Measurements from ENCODE around the gene SLC2A13. TPM values are rescaled to one million over a fixed set of nuclear protein-coding genes. Genes with fewer than 3 reads are reported as not detected.

SLC2A13 gene
- total RNA-seq, 2 donors from 2014 or later = 10.3 to 12.9 TPM

GRCh38 chr12:40152783-40153383, 47.0 kb upstream of the SLC2A13 start:
- Histone ChIP-seq H3K4me3 (ENCODE audit: low read length) (no peak overlapping the region), H3K9ac (ENCODE audit: extremely low read depth, low read length, poor library complexity, severe bottlenecking) (no peak overlapping the region), H3K27ac (ENCODE audit: low read depth, low read length) (no peak overlapping the region), H3K4me1 (ENCODE audit: control insufficient read depth, insufficient read depth, low read length) (no peaks in the 10 kb centered on the region), H3K9me3 (ENCODE audit: control insufficient read depth, low read length) (no peaks in the 10 kb centered on the region), H3K27me3 (ENCODE audit: control insufficient read depth, insufficient read depth, low read length, poor library complexity, severe bottlenecking) (no peaks in the 10 kb centered on the region), H3K36me3 (ENCODE audit: control insufficient read depth, insufficient read depth, low read length) (no peaks in the 10 kb centered on the region)
- WGBS, 2 experiments (ENCODE audit: insufficient coverage in 1 of 2, insufficient read length in 1 of 2) = 0 to 39% methylated on average over 1 to 3 of the region's 4 CpGs
- DNase-seq = peak; percentile 85
- TF ChIP-seq, protein P1, sequence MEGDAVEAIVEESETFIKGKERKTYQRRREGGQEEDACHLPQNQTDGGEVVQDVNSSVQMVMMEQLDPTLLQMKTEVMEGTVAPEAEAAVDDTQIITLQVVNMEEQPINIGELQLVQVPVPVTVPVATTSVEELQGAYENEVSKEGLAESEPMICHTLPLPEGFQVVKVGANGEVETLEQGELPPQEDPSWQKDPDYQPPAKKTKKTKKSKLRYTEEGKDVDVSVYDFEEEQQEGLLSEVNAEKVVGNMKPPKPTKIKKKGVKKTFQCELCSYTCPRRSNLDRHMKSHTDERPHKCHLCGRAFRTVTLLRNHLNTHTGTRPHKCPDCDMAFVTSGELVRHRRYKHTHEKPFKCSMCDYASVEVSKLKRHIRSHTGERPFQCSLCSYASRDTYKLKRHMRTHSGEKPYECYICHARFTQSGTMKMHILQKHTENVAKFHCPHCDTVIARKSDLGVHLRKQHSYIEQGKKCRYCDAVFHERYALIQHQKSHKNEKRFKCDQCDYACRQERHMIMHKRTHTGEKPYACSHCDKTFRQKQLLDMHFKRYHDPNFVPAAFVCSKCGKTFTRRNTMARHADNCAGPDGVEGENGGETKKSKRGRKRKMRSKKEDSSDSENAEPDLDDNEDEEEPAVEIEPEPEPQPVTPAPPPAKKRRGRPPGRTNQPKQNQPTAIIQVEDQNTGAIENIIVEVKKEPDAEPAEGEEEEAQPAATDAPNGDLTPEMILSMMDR (conservative IDR thresholded peaks at IDR 0.05) = peak; percentile 93
- Mint-ChIP-seq H3K9me3 (no peaks in the 10 kb centered on the region), H3K27me3 (ENCODE audit: insufficient read depth) (no peaks in the 10 kb centered on the region), H3K4me1 (no peaks in the 10 kb centered on the region), H3K27ac (no peak overlapping the region), H3K36me3 (ENCODE audit: low read depth) (no peaks in the 10 kb centered on the region), H3K4me3 (no peak overlapping the region)

- WGBS, 2 experiments (ENCODE audit: insufficient coverage in 1 of 2, insufficient read length in 1 of 2) = 100% methylated on average over 1 of the region's 1 CpG; no CpG with 5 or more reads in 1 of the 2 experiments
- TF ChIP-seq, protein P1 (conservative IDR thresholded peaks at IDR 0.05) = no peak
- Mint-ChIP-seq H3K27ac (no peak overlapping the region), H3K9me3 (no peaks in the 10 kb centered on the region), H3K36me3 (ENCODE audit: low read depth) (no peaks in the 10 kb centered on the region), H3K4me1 (no peaks in the 10 kb centered on the region), H3K4me3 (no peak overlapping the region), H3K27me3 (ENCODE audit: insufficient read depth) (no peaks in the 10 kb centered on the region)
- Histone ChIP-seq H3K4me3 (ENCODE audit: low read length) (no peak overlapping the region), H3K36me3 (ENCODE audit: control insufficient read depth, insufficient read depth, low read length) (no peaks in the 10 kb centered on the region), H3K9ac (ENCODE audit: extremely low read depth, low read length, poor library complexity, severe bottlenecking) (no peak overlapping the region), H3K9me3 (ENCODE audit: control insufficient read depth, low read length) (no peaks in the 10 kb centered on the region), H3K4me1 (ENCODE audit: control insufficient read depth, insufficient read depth, low read length) (no peaks in the 10 kb centered on the region), H3K27ac (ENCODE audit: low read depth, low read length) (no peak overlapping the region), H3K27me3 (ENCODE audit: control insufficient read depth, insufficient read depth, low read length, poor library complexity, severe bottlenecking) (no peaks in the 10 kb centered on the region)
- no peak for DNase-seq
Measured at GRCh38 chr12:40149673-40150260, 43.9 kb upstream of the SLC2A13 start.

GRCh38 chr12:40146800-40147797, 41.2 kb upstream of the SLC2A13 start:
- H3K36me3 Mint-ChIP-seq (ENCODE audit: low read depth) = no peaks in the 10 kb centered on the region
- WGBS, 2 experiments (ENCODE audit: insufficient coverage in 1 of 2, insufficient read length in 1 of 2) = 64 to 70% methylated on average over 8 to 9 of the region's 10 CpGs

More at GRCh38 chr12:40146800-40147797, 41.2 kb upstream of the SLC2A13 start:
- Histone ChIP-seq H3K4me1 (ENCODE audit: control insufficient read depth, insufficient read depth, low read length) (no peaks in the 10 kb centered on the region), H3K27me3 (ENCODE audit: control insufficient read depth, insufficient read depth, low read length, poor library complexity, severe bottlenecking) (no peaks in the 10 kb centered on the region), H3K27ac (ENCODE audit: low read depth, low read length) (no peak overlapping the region), H3K9ac (ENCODE audit: extremely low read depth, low read length, poor library complexity, severe bottlenecking) (no peak overlapping the region), H3K4me3 (ENCODE audit: low read length) (no peak overlapping the region), H3K36me3 (ENCODE audit: control insufficient read depth, insufficient read depth, low read length) (no peaks in the 10 kb centered on the region), H3K9me3 (ENCODE audit: control insufficient read depth, low read length) (no peaks in the 10 kb centered on the region)
- H3K27ac Mint-ChIP-seq = no peak overlapping the region
- H3K4me3 Mint-ChIP-seq = no peak overlapping the region
- no peak for DNase-seq
- H3K27me3 Mint-ChIP-seq (ENCODE audit: insufficient read depth) = no peaks in the 10 kb centered on the region
- no peaks in the 10 kb centered on the region for H3K4me1 Mint-ChIP-seq
- TF ChIP-seq, protein P1 (conservative IDR thresholded peaks at IDR 0.05) = no peak
- H3K9me3 Mint-ChIP-seq = no peaks in the 10 kb centered on the region
